ENCODE results near the gene CKS1B.

DNA sequence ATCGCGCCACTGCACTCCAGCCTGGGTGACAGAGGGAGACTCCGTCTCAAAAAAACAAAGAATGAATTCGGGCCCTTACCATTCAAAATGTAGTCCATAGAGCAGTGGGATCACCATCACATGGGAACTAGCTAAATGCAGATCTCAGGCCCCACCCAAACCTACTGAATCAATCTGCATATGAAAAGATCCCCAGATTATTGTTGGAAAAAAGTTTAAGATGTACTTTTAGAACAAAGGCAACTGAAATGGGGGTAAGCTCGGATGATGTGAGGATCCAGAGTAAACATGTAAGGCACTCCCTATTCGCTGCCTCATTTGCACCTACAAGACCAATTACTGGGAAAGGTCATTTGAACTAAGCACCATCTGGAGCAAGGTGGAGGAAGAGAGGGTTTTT, 7.9 kb downstream of the CKS1B start:
- no peak for TF ChIP-seq CTCF (IDR thresholded peaks at IDR 0.05)
- TF ChIP-seq EZH2 (IDR thresholded peaks at IDR 0.05; ENCODE audit: borderline replicate concordance, insufficient read depth, low read depth, low read length, poor library complexity, severe bottlenecking): no peak

All from B cell (primary cell).